ENCODE results near the gene MPP7.

DNA sequence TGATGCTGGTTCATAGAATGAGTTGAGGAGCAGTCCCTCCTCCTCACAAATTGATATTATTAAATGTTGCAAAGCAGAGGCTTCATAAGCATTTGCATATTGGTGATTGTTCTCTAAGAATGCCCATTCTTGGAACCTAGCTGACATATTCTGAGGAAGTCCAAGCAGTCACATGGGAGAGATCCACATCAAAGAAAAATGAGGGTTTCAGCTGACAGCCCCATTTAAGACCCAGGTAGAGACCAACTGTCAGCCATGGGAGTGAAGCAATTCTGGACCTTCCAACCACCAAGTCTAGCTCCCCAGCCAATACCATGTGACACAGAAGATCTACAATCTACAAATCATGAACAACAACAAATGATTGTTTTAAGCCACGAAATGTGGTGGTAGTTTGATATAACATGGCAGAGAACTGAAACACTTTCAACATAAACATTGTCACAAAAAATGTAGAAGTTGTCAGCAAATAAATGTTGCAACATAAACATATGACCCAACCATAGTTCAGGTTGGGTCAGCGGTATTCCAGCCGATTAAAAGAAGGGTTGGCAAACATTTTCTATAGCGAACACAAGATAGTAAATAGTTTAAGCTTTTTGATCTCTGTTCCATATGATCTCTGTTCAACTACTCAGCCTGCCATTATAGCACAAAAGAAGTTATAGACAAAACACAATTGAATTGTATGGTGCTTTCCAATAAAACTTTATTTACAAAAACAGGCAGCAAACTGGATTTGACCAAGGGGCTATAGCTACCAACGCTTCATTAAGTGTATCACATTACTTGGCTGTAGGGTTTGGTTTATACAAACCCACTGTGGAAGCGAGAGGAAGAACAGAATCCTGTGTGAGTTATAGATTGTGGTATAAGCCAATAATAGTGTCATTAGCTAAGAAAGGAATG is 41.4 kb upstream of the MPP7 start:
- TF ChIP-seq, protein P1, sequence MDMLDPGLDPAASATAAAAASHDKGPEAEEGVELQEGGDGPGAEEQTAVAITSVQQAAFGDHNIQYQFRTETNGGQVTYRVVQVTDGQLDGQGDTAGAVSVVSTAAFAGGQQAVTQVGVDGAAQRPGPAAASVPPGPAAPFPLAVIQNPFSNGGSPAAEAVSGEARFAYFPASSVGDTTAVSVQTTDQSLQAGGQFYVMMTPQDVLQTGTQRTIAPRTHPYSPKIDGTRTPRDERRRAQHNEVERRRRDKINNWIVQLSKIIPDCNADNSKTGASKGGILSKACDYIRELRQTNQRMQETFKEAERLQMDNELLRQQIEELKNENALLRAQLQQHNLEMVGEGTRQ (IDR thresholded peaks at IDR 0.05; ENCODE audit: low read length) = no peak
- TF ChIP-seq, protein P2, sequence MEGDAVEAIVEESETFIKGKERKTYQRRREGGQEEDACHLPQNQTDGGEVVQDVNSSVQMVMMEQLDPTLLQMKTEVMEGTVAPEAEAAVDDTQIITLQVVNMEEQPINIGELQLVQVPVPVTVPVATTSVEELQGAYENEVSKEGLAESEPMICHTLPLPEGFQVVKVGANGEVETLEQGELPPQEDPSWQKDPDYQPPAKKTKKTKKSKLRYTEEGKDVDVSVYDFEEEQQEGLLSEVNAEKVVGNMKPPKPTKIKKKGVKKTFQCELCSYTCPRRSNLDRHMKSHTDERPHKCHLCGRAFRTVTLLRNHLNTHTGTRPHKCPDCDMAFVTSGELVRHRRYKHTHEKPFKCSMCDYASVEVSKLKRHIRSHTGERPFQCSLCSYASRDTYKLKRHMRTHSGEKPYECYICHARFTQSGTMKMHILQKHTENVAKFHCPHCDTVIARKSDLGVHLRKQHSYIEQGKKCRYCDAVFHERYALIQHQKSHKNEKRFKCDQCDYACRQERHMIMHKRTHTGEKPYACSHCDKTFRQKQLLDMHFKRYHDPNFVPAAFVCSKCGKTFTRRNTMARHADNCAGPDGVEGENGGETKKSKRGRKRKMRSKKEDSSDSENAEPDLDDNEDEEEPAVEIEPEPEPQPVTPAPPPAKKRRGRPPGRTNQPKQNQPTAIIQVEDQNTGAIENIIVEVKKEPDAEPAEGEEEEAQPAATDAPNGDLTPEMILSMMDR (IDR thresholded peaks at IDR 0.05; ENCODE audit: control extremely low read depth in 1 of 3, insufficient read depth in 1 of 3, low read depth in 1 of 3, low read length in 3 of 3) = no peak
- TF ChIP-seq POLR2AphosphoS5 (IDR thresholded peaks at IDR 0.05; ENCODE audit: low read depth, low read length) (no peak), HDAC6 (IDR thresholded peaks at IDR 0.05; ENCODE audit: low read depth, low read length) (no peak), RFX5 (IDR thresholded peaks at IDR 0.05; ENCODE audit: borderline replicate concordance, low read depth, low read length) (no peak), SIN3A (conservative IDR thresholded peaks at IDR 0.05 in 1 of 2, IDR thresholded peaks at IDR 0.05 in 1 of 2; ENCODE audit: low read depth in 1 of 2, low read length in 2 of 2) (no peak), POLR2A (IDR thresholded peaks at IDR 0.05; ENCODE audit: control extremely low read depth in 1 of 2, low read depth in 2 of 2, low read length in 2 of 2) (no peak), GTF2F1 (IDR thresholded peaks at IDR 0.05; ENCODE audit: borderline replicate concordance, low read depth, low read length) (no peak), CHD2 (IDR thresholded peaks at IDR 0.05; ENCODE audit: low read length) (no peak)

All from H1 (cell line).